GM23338 (cell line): ENCODE measurements around the gene PTPN9. TPM values are rescaled to one million over a fixed set of nuclear protein-coding genes. Genes with fewer than 3 reads are reported as not detected.

Source experiments
- ATAC-seq: fragments of 200-7000 bp; cut with Tn5 transposase; 3 replicates; pipeline ENCODE4 v1.9.1; 2020
- DNase-seq: peaks from one replicate; pipeline ENCODE4 v3.0.0-alpha.2; 2015; ENCODE audit warnings: low spot score
- H2AFZ ChIP-seq: fragments of 200-600 bp; sonication (generic); 2 replicates; pipeline ENCODE4 v1.8.0; 2016; ENCODE audit warnings: antibody characterized with exemption, mild to moderate bottlenecking, moderate library complexity
- H3F3A ChIP-seq: fragments of 200-600 bp; sonication (generic); replicated peaks from 2 replicates; pipeline ENCODE4 v1.8.0; 2017; ENCODE audit warnings: antibody characterized with exemption, mixed run types, low read depth
- H3K27ac ChIP-seq: fragments of 200-600 bp; sonication (generic); 2 replicates; pipeline ENCODE4 v1.6.1; 2016; ENCODE audit warnings: low read depth
- H3K27me3 ChIP-seq: fragments of 200-600 bp; sonication (generic); 2 replicates; pipeline ENCODE4 v1.8.0; 2016; ENCODE audit warnings: mild to moderate bottlenecking, mixed run types, moderate library complexity; ENCODE audit not compliant: insufficient read depth
- H3K36me3 ChIP-seq: fragments of 200-600 bp; sonication (generic); 2 replicates; pipeline ENCODE4 v1.8.0; 2016; ENCODE audit warnings: mild to moderate bottlenecking; ENCODE audit not compliant: insufficient read depth
- H3K4me1 ChIP-seq: fragments of 200-600 bp; sonication (generic); 2 replicates; pipeline ENCODE4 v1.8.0; 2016; ENCODE audit warnings: mild to moderate bottlenecking, moderate library complexity; ENCODE audit not compliant: insufficient read depth
- H3K4me2 ChIP-seq: fragments of 200-600 bp; sonication (generic); 2 replicates; pipeline ENCODE4 v1.7.1; 2017; ENCODE audit warnings: mixed run types
- H3K4me3 ChIP-seq: fragments of 200-600 bp; sonication (generic); 2 replicates; pipeline ENCODE4 v1.6.1; 2016; ENCODE audit warnings: mixed run types
- H3K79me2 ChIP-seq: fragments of 200-600 bp; sonication (generic); replicated peaks from 2 replicates; pipeline ENCODE4 v1.8.0; 2017; ENCODE audit warnings: mild to moderate bottlenecking; ENCODE audit not compliant: insufficient read depth
- H3K9me2 ChIP-seq: fragments of 200-600 bp; sonication (generic); 2 replicates; pipeline ENCODE4 v1.8.0; 2017; ENCODE audit not compliant: insufficient read depth
- H4K20me1 ChIP-seq: fragments of 200-600 bp; sonication (generic); replicated peaks from 2 replicates; pipeline ENCODE4 v1.8.0; 2017; ENCODE audit warnings: mild to moderate bottlenecking; ENCODE audit not compliant: insufficient read depth
- H3K27ac Mint-ChIP-seq: 2 replicates; pipeline ENCODE4 v1.8.0; 2020; ENCODE audit warnings: inconsistent platforms, mild to moderate bottlenecking, moderate library complexity, mixed read lengths
- H3K27me3 Mint-ChIP-seq: 3 replicates; pipeline ENCODE4 v1.8.0; 2022; ENCODE audit warnings: low read depth, mild to moderate bottlenecking, moderate library complexity, mixed read lengths, inconsistent platforms; ENCODE audit not compliant: insufficient read depth, poor library complexity
- H3K36me3 Mint-ChIP-seq: 3 replicates; pipeline ENCODE4 v1.8.0; 2021; ENCODE audit warnings: low read depth, mild to moderate bottlenecking, inconsistent platforms, moderate library complexity, mixed read lengths
- H3K4me1 Mint-ChIP-seq: 3 replicates; pipeline ENCODE4 v1.8.0; 2020; ENCODE audit warnings: mild to moderate bottlenecking, inconsistent platforms, mixed read lengths
- H3K4me3 Mint-ChIP-seq: 3 replicates; pipeline ENCODE4 v1.8.0; 2021; ENCODE audit warnings: moderate library complexity, mild to moderate bottlenecking, inconsistent platforms, mixed read lengths
- H3K9me3 Mint-ChIP-seq: 3 replicates; pipeline ENCODE4 v1.8.0; 2020; ENCODE audit warnings: moderate library complexity, mild to moderate bottlenecking, inconsistent platforms, mixed read lengths
- CREB1 ChIP-seq: fragments of 250-450 bp; sonication (Bioruptor Pico); IDR thresholded peaks from 2 replicates; pipeline ENCODE4 v1.5.0; 2020; ENCODE audit warnings: low read depth, mild to moderate bottlenecking, moderate library complexity
- EZH2 ChIP-seq: fragments of 200-600 bp; sonication (generic); IDR thresholded peaks from one replicate; pipeline ENCODE4 v1.8.0; 2017; ENCODE audit warnings: antibody characterized with exemption, mild to moderate bottlenecking, low read depth; ENCODE audit not compliant: unreplicated experiment
- EZH2phosphoT487 ChIP-seq: fragments of 200-600 bp; sonication (generic); IDR thresholded peaks from one replicate; pipeline ENCODE4 v1.8.1; 2018; ENCODE audit warnings: antibody characterized with exemption; ENCODE audit not compliant: unreplicated experiment
- JUNB ChIP-seq: IDR thresholded peaks from one replicate; pipeline ENCODE4 v1.6.1; 2016; ENCODE audit warnings: antibody characterized with exemption; ENCODE audit not compliant: unreplicated experiment
- NANOG ChIP-seq: IDR thresholded peaks from 2 replicates; pipeline ENCODE4 v1.6.1; 2016; ENCODE audit warnings: antibody characterized with exemption, borderline replicate concordance
- POLR2AphosphoS5 ChIP-seq: IDR thresholded peaks from 2 replicates; pipeline ENCODE4 v1.6.1; 2016; ENCODE audit warnings: antibody characterized with exemption, low read depth
- STAT1 ChIP-seq: IDR thresholded peaks from one replicate; pipeline ENCODE4 v1.6.1; 2016; ENCODE audit warnings: antibody characterized with exemption; ENCODE audit not compliant: unreplicated experiment
- ZNF114 ChIP-seq: fragments of 250-450 bp; sonication (Bioruptor Pico); IDR thresholded peaks from 2 replicates; pipeline ENCODE4 v1.5.0; 2020; ENCODE audit warnings: mild to moderate bottlenecking, moderate library complexity
- ZNF331 ChIP-seq: fragments of 250-450 bp; sonication (Bioruptor Pico); IDR thresholded peaks from 2 replicates; pipeline ENCODE4 v1.5.0; 2020; ENCODE audit warnings: low read depth, mild to moderate bottlenecking, moderate library complexity
- polyA plus RNA-seq: library from polyadenylated mRNA; unstranded; fragments of >200 nt; fragmentation: Nextera tagmentation; extraction: Ambion mirVana; gene quantifications from 2 replicates; pipeline ENCODE4 v1.2.1, GENCODE V29; 2016
- total RNA-seq: library from RNA; depleted of rRNA; stranded (reverse); fragments of >200 nt; shearing (Covaris generic); gene quantifications from 2 replicates; pipeline ENCODE4 v1.2.3, GENCODE V29; 2014
- TF ChIP-seq, protein P1 (sequence below): IDR thresholded peaks from 2 replicates; pipeline ENCODE4 v1.6.1; 2016; ENCODE audit warnings: antibody characterized with exemption
- TF ChIP-seq, protein P2 (sequence below): fragments of 250-450 bp; sonication (Bioruptor Pico); IDR thresholded peaks from 2 replicates; pipeline ENCODE4 v1.5.0; 2020; ENCODE audit warnings: mild to moderate bottlenecking, moderate library complexity
- TF ChIP-seq, protein P3 (sequence below), 2 experiments: fragments of 200-600 bp in 1 of 2; sonication (generic) in 1 of 2; conservative IDR thresholded peaks; 2 replicates each; pipeline versions ENCODE4 v1.5.1 to v1.6.1; 2016 to 2017; ENCODE audit warnings: antibody characterized with exemption in 2 of 2, low read depth in 2 of 2, mild to moderate bottlenecking in 2 of 2, moderate library complexity in 1 of 2

PTPN9 gene
- total and polyA plus RNA-seq, 2 experiments from 2014 or later, result 12.1 to 32.7 TPM

DNA sequence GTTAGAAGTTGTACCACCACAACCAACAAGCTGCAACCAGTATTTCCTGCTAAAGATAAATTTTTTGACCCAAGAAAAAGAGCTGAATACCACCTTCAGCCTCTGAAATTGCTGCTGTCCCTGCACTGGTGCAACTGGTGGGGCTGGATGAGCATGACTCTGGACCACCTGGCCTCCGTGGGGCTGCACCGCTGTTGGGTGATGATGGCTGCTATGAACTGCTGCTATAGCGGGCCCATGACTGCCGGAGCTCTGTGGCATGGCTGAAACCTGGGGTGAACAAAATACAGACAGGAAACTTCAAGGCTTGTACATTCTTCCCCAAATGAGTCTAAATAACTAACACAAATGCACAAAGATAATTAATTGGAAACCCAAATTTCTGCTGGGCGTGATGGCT, 156.6 kb downstream of the PTPN9 start:
- H3K9me2 ChIP-seq, result no peaks in the 10 kb centered on the region
- H3F3A ChIP-seq, result no peaks in the 10 kb centered on the region
- H3K4me2 ChIP-seq, result no peak overlapping the region
- ATAC-seq (no peak), DNase-seq (no peak)
- no peaks in the 10 kb centered on the region for H3K27me3 Mint-ChIP-seq
- H3K36me3 ChIP-seq, result peaks cover 58% of the 10 kb centered on the region
- H3K4me3 ChIP-seq, result no peak overlapping the region
- no peak overlapping the region for H3K27ac ChIP-seq
- H4K20me1 ChIP-seq, result peaks cover 25% of the 10 kb centered on the region
- TF ChIP-seq, protein P1, sequence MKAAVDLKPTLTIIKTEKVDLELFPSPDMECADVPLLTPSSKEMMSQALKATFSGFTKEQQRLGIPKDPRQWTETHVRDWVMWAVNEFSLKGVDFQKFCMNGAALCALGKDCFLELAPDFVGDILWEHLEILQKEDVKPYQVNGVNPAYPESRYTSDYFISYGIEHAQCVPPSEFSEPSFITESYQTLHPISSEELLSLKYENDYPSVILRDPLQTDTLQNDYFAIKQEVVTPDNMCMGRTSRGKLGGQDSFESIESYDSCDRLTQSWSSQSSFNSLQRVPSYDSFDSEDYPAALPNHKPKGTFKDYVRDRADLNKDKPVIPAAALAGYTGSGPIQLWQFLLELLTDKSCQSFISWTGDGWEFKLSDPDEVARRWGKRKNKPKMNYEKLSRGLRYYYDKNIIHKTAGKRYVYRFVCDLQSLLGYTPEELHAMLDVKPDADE, result no peak
- TF ChIP-seq POLR2AphosphoS5 (no peak), STAT1 (no peak), EZH2phosphoT487 (no peak), JUNB (no peak), EZH2 (no peak), CREB1 (no peak)
- H2AFZ ChIP-seq, result no peak overlapping the region
- no peaks in the 10 kb centered on the region for H3K4me1 ChIP-seq
- no peaks in the 10 kb centered on the region for H3K9me3 Mint-ChIP-seq
- no peak overlapping the region for H3K27ac Mint-ChIP-seq
- H3K4me3 Mint-ChIP-seq, result no peak overlapping the region
- H3K4me1 Mint-ChIP-seq, result no peaks in the 10 kb centered on the region
- peaks cover 45% of the 10 kb centered on the region for H3K36me3 Mint-ChIP-seq
- H3K79me2 ChIP-seq, result peaks cover 69% of the 10 kb centered on the region
- no peaks in the 10 kb centered on the region for H3K27me3 ChIP-seq

DNA sequence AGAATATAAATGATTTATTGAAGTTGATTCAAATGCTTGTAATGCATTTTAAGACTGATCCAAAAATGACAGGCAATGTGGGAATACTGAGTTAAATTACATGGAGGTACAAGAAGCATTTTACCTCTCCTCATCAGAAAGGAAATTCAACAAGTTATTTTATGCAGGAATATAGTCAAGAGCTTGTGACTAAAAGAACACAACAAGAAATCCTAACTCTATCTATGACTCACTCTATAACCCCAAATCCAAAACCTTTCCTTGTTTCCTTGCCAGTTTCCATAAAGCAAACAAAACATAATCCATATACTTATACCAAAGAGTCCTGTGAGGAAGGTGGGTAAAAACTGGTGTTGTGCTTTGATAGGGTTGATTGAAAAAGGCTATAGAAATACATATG, 158.4 kb downstream of the PTPN9 start:
- Histone ChIP-seq H3K4me1 (no peaks in the 10 kb centered on the region), H3K4me2 (no peak overlapping the region), H3K79me2 (peaks cover 59% of the 10 kb centered on the region), H3K27ac (no peak overlapping the region), H2AFZ (no peak overlapping the region), H3K36me3 (peaks cover 46% of the 10 kb centered on the region), H3K27me3 (no peaks in the 10 kb centered on the region), H3K9me2 (no peaks in the 10 kb centered on the region), H4K20me1 (peaks cover 25% of the 10 kb centered on the region), H3K4me3 (no peak overlapping the region), H3F3A (peaks cover 3% of the 10 kb centered on the region; the same call in 1 of the 2 replicates)
- Mint-ChIP-seq H3K27me3 (no peaks in the 10 kb centered on the region), H3K4me1 (no peaks in the 10 kb centered on the region), H3K9me3 (no peaks in the 10 kb centered on the region), H3K27ac (no peak overlapping the region), H3K4me3 (no peak overlapping the region), H3K36me3 (peaks cover 40% of the 10 kb centered on the region)
- DNase-seq (no peak), ATAC-seq (no peak)
- no peak for TF ChIP-seq ZNF114
- TF ChIP-seq, protein P1, result no peak
- TF ChIP-seq NANOG, result no peak
- TF ChIP-seq, protein P2, sequence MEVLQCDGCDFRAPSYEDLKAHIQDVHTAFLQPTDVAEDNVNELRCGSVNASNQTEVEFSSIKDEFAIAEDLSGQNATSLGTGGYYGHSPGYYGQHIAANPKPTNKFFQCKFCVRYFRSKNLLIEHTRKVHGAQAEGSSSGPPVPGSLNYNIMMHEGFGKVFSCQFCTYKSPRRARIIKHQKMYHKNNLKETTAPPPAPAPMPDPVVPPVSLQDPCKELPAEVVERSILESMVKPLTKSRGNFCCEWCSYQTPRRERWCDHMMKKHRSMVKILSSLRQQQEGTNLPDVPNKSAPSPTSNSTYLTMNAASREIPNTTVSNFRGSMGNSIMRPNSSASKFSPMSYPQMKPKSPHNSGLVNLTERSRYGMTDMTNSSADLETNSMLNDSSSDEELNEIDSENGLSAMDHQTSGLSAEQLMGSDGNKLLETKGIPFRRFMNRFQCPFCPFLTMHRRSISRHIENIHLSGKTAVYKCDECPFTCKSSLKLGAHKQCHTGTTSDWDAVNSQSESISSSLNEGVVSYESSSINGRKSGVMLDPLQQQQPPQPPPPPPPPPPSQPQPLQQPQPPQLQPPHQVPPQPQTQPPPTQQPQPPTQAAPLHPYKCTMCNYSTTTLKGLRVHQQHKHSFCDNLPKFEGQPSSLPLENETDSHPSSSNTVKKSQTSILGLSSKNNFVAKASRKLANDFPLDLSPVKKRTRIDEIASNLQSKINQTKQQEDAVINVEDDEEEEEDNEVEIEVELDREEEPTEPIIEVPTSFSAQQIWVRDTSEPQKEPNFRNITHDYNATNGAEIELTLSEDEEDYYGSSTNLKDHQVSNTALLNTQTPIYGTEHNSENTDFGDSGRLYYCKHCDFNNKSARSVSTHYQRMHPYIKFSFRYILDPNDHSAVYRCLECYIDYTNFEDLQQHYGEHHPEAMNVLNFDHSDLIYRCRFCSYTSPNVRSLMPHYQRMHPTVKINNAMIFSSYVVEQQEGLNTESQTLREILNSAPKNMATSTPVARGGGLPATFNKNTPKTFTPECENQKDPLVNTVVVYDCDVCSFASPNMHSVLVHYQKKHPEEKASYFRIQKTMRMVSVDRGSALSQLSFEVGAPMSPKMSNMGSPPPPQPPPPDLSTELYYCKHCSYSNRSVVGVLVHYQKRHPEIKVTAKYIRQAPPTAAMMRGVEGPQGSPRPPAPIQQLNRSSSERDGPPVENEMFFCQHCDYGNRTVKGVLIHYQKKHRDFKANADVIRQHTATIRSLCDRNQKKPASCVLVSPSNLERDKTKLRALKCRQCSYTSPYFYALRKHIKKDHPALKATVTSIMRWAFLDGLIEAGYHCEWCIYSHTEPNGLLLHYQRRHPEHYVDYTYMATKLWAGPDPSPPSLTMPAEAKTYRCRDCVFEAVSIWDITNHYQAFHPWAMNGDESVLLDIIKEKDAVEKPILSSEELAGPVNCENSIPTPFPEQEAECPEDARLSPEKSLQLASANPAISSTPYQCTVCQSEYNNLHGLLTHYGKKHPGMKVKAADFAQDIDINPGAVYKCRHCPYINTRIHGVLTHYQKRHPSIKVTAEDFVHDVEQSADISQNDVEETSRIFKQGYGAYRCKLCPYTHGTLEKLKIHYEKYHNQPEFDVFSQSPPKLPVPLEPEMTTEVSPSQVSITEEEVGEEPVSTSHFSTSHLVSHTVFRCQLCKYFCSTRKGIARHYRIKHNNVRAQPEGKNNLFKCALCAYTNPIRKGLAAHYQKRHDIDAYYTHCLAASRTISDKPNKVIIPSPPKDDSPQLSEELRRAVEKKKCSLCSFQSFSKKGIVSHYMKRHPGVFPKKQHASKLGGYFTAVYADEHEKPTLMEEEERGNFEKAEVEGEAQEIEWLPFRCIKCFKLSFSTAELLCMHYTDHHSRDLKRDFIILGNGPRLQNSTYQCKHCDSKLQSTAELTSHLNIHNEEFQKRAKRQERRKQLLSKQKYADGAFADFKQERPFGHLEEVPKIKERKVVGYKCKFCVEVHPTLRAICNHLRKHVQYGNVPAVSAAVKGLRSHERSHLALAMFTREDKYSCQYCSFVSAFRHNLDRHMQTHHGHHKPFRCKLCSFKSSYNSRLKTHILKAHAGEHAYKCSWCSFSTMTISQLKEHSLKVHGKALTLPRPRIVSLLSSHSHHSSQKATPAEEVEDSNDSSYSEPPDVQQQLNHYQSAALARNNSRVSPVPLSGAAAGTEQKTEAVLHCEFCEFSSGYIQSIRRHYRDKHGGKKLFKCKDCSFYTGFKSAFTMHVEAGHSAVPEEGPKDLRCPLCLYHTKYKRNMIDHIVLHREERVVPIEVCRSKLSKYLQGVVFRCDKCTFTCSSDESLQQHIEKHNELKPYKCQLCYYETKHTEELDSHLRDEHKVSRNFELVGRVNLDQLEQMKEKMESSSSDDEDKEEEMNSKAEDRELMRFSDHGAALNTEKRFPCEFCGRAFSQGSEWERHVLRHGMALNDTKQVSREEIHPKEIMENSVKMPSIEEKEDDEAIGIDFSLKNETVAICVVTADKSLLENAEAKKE (CRISPR knock-in tag), result no peak
- no peak for TF ChIP-seq POLR2AphosphoS5
- no peak for TF ChIP-seq JUNB
- no peak for TF ChIP-seq EZH2phosphoT487
- TF ChIP-seq, protein P3, sequence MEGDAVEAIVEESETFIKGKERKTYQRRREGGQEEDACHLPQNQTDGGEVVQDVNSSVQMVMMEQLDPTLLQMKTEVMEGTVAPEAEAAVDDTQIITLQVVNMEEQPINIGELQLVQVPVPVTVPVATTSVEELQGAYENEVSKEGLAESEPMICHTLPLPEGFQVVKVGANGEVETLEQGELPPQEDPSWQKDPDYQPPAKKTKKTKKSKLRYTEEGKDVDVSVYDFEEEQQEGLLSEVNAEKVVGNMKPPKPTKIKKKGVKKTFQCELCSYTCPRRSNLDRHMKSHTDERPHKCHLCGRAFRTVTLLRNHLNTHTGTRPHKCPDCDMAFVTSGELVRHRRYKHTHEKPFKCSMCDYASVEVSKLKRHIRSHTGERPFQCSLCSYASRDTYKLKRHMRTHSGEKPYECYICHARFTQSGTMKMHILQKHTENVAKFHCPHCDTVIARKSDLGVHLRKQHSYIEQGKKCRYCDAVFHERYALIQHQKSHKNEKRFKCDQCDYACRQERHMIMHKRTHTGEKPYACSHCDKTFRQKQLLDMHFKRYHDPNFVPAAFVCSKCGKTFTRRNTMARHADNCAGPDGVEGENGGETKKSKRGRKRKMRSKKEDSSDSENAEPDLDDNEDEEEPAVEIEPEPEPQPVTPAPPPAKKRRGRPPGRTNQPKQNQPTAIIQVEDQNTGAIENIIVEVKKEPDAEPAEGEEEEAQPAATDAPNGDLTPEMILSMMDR (conservative IDR thresholded peaks at IDR 0.05; ENCODE audit: low read depth in 2 of 2), result no peak
- no peak for TF ChIP-seq ZNF331 (CRISPR knock-in tag)
- no peak for TF ChIP-seq STAT1
